ENCODE measurements around the gene MARCHF5.

- TF ChIP-seq RFX5 (IDR thresholded peaks at IDR 0.05; ENCODE audit: low read depth, low read length) (no peak), BHLHE40 (IDR thresholded peaks at IDR 0.05; ENCODE audit: low read depth, low read length) (no peak), RCOR1 (IDR thresholded peaks at IDR 0.05; ENCODE audit: insufficient replicate concordance, low read length) (no peak), SMC3 (IDR thresholded peaks at IDR 0.05; ENCODE audit: low read depth, low read length) (no peak), USF2 (IDR thresholded peaks at IDR 0.05; ENCODE audit: low read depth, low read length) (no peak), POLR2A (IDR thresholded peaks at IDR 0.05; ENCODE audit: low read depth, low read length) (no peak), NFE2L2 (IDR thresholded peaks at IDR 0.05; ENCODE audit: low read depth, low read length) (no peak), RAD21 (IDR thresholded peaks at IDR 0.05; ENCODE audit: low read length) (no peak), MAZ (IDR thresholded peaks at IDR 0.05; ENCODE audit: borderline replicate concordance, low read depth, low read length) (no peak), CEBPB (IDR thresholded peaks at IDR 0.05; ENCODE audit: low read depth, low read length) (no peak)
- TF ChIP-seq, protein P1, sequence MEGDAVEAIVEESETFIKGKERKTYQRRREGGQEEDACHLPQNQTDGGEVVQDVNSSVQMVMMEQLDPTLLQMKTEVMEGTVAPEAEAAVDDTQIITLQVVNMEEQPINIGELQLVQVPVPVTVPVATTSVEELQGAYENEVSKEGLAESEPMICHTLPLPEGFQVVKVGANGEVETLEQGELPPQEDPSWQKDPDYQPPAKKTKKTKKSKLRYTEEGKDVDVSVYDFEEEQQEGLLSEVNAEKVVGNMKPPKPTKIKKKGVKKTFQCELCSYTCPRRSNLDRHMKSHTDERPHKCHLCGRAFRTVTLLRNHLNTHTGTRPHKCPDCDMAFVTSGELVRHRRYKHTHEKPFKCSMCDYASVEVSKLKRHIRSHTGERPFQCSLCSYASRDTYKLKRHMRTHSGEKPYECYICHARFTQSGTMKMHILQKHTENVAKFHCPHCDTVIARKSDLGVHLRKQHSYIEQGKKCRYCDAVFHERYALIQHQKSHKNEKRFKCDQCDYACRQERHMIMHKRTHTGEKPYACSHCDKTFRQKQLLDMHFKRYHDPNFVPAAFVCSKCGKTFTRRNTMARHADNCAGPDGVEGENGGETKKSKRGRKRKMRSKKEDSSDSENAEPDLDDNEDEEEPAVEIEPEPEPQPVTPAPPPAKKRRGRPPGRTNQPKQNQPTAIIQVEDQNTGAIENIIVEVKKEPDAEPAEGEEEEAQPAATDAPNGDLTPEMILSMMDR (conservative IDR thresholded peaks at IDR 0.05; ENCODE audit: low read depth, low read length) = no peak
- TF ChIP-seq, protein P2, sequence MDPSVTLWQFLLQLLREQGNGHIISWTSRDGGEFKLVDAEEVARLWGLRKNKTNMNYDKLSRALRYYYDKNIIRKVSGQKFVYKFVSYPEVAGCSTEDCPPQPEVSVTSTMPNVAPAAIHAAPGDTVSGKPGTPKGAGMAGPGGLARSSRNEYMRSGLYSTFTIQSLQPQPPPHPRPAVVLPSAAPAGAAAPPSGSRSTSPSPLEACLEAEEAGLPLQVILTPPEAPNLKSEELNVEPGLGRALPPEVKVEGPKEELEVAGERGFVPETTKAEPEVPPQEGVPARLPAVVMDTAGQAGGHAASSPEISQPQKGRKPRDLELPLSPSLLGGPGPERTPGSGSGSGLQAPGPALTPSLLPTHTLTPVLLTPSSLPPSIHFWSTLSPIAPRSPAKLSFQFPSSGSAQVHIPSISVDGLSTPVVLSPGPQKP (IDR thresholded peaks at IDR 0.05; ENCODE audit: borderline replicate concordance, low read depth, low read length) = no peak
Measured at GRCh38 chr10:92313750-92314149, 22.8 kb downstream of the MARCHF5 start.
